Psoas muscle (tissue), 8 donors: ENCODE measurements around the gene TCEAL3. TPM values are rescaled to one million over a fixed set of nuclear protein-coding genes. Genes with fewer than 3 reads are reported as not detected.

Experiments
- ATAC-seq, 4 donors: fragments of 200-7000 bp; cut with Tn5 transposase; one replicate each; pipeline ENCODE4 v1.9.1; 2020; ENCODE audit warnings: moderate library complexity in 3 of 4, mild to moderate bottlenecking in 2 of 4
- DNase-seq, 2 donors: peaks; one replicate each; pipeline ENCODE4 v3.0.0-alpha.2; 2020
- H3K27ac ChIP-seq: fragments of 200-600 bp; one replicate; pipeline ENCODE4 v1.8.0; 2022
- H3K27me3 ChIP-seq, 3 donors: fragments of 200-600 bp in 1 of 3; one replicate each; pipeline versions ENCODE4 v1.6.1 to v1.8.0; 2013 to 2022; ENCODE audit warnings: low read length in 2 of 3, mild to moderate bottlenecking in 2 of 3, moderate library complexity in 1 of 3; ENCODE audit not compliant: insufficient read depth in 3 of 3
- H3K36me3 ChIP-seq, 2 donors: fragments of 200-600 bp in 1 of 2; one replicate each; pipeline versions ENCODE4 v1.6.1 to v1.8.0; 2013 to 2022; ENCODE audit warnings: low read depth in 1 of 2, mild to moderate bottlenecking in 1 of 2, moderate library complexity in 1 of 2; ENCODE audit not compliant: insufficient read depth in 1 of 2
- H3K4me1 ChIP-seq: fragments of 200-600 bp; one replicate; pipeline ENCODE4 v1.8.0; 2022
- H3K4me3 ChIP-seq: fragments of 200-600 bp; one replicate; pipeline ENCODE4 v1.8.0; 2022; ENCODE audit warnings: mild to moderate bottlenecking
- H3K9me3 ChIP-seq: fragments of 200-600 bp; one replicate; pipeline ENCODE4 v1.8.0; 2022
- WGBS, 3 donors: extraction: QIAGEN DNeasy Blood & Tissue Kit; methylation state at CpG; one replicate each; pipeline versions ENCODE4 v1.1.6 to v1.1.7; 2013; 5-methylcytosine and 5-hydroxymethylcytosine counted together
- intact Hi-C, 2 donors: fragments of 100-400 bp; cut with DNase I; formaldehyde crosslinking; loops; one replicate each; pipeline versions ENCODE4 v1.11.0 to v1.14.2; 2022
- polyA plus RNA-seq, 3 donors: library from polyadenylated mRNA; stranded (reverse); fragments of 200-250 nt; gene quantifications; one replicate each; pipeline ENCODE4 v1.2.3, GENCODE V29; 2013
- total RNA-seq, 4 donors: library from RNA; stranded (reverse); fragmentation: NEBNext Ultra II Directional in 2 of 4; extraction: Animal tissue kit (Norgen Biotek cat#: 25700) in 2 of 4; gene quantifications; one replicate each; pipeline versions ENCODE4 v1.2.1 to v1.2.4, GENCODE V29; 2021 to 2023
- TF ChIP-seq, protein P1 (sequence below): fragments of 200-600 bp; IDR thresholded peaks from one replicate; pipeline ENCODE4 v1.8.0; 2022; ENCODE audit warnings: antibody characterized with exemption
- donor health status: healthy with polysubstance abuse.
- donor health status: DM: no; HTN: no; CAD: no; lungs with moderate emphysema.
- donor health status: Bipolar disorder and iron deficiency.
- donor health status: healthy.
- donor health status: DM: yes; HTN: yes; CAD: no.
- donor health status: DM: no; HTN: no; CAD: no.
- donor health status: DM: no; HTN: no; CAD: no.
- donor health status: DM: yes; HTN: yes; CAD: no.

TCEAL3 gene
- total and polyA plus RNA-seq, 7 donors: 6.6 to 13.2 (median 7.0) TPM

DNA sequence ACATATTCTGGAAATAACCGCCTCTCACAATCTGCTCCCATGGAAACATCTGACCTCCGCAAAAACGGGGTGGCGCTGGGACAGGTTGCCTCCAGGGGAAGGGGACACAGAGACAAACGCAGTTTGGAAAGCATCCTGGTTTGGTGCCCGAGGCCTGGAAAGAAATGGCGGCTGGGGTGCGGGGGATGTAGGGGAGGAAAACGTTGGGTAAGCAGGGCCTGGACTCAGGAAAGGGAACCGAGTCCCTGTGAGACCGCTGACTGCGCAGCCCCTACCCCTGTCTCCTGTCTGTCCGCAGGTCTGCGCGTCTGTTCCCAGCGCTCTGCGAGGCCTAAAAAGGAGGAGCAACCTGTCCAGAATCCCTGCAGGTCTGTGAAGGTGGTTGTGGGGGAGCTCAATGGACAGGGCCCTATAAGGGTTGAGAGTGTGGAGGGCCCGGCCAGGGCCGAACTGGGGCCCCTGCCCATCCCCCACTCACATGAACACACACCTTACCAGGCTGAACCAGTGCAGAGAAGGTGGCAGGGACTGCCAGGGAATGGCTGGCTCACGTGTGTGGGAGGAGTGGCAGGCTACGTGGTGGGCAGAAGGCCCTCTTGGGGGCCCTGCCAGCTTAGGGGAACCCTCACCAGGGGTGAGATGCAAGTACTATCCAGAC is 672 bp downstream of the TCEAL3 start:
- ATAC-seq: peak; percentile 25 to 59 (median 40)
- Histone ChIP-seq H3K27ac (peak overlapping the region; percentile 58), H3K36me3 (peaks cover 0 to 2% of the 10 kb centered on the region in 2 donors), H3K9me3 (no peaks in the 10 kb centered on the region), H3K4me1 (no peaks in the 10 kb centered on the region), H3K27me3 (peaks cover 0 to 37% (median 0%) of the 10 kb centered on the region in 3 donors), H3K4me3 (peak overlapping the region; percentile 76)
- intact Hi-C loops: no loop called here
- peak; percentile 21 to 50 for DNase-seq
- TF ChIP-seq, protein P1, sequence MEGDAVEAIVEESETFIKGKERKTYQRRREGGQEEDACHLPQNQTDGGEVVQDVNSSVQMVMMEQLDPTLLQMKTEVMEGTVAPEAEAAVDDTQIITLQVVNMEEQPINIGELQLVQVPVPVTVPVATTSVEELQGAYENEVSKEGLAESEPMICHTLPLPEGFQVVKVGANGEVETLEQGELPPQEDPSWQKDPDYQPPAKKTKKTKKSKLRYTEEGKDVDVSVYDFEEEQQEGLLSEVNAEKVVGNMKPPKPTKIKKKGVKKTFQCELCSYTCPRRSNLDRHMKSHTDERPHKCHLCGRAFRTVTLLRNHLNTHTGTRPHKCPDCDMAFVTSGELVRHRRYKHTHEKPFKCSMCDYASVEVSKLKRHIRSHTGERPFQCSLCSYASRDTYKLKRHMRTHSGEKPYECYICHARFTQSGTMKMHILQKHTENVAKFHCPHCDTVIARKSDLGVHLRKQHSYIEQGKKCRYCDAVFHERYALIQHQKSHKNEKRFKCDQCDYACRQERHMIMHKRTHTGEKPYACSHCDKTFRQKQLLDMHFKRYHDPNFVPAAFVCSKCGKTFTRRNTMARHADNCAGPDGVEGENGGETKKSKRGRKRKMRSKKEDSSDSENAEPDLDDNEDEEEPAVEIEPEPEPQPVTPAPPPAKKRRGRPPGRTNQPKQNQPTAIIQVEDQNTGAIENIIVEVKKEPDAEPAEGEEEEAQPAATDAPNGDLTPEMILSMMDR: no peak
- 7 to 23% (median 9%) methylated on average over 18 to 21 of the region's 21 CpGs for WGBS, 3 donors

DNA sequence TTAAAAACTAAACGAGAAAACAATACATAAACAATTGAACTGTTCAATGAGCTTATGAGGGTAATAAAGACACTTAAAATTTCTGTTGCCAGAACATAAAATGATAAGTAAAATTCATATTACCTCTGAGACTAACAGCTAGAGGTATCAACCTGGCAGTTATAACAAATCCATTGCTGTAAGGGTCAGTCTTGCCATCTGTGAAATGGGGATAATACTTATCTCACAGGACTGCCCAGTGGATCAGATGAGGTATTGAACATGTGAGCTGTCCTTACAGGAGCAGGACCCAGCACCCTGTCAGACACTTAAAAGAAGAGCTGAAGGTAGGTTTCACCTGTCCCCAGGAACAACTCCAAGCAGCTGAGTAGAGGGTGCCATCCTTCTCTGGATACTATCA is 2.5 kb downstream of the TCEAL3 start:
- DNase-seq (no peak), ATAC-seq (no peak)
- H3K4me3 ChIP-seq: no peak overlapping the region
- H3K9me3 ChIP-seq: no peaks in the 10 kb centered on the region
- peaks cover 0 to 4% of the 10 kb centered on the region in 2 donors for H3K36me3 ChIP-seq
- H3K4me1 ChIP-seq: no peaks in the 10 kb centered on the region
- 55 to 94% (median 83%) methylated on average over 1 of the region's 1 CpG for WGBS, 3 donors
- no peak overlapping the region for H3K27ac ChIP-seq
- H3K27me3 ChIP-seq: peaks cover 0 to 36% (median 0%) of the 10 kb centered on the region in 3 donors
- TF ChIP-seq, protein P1: no peak
- intact Hi-C loops: no loop called here

DNA sequence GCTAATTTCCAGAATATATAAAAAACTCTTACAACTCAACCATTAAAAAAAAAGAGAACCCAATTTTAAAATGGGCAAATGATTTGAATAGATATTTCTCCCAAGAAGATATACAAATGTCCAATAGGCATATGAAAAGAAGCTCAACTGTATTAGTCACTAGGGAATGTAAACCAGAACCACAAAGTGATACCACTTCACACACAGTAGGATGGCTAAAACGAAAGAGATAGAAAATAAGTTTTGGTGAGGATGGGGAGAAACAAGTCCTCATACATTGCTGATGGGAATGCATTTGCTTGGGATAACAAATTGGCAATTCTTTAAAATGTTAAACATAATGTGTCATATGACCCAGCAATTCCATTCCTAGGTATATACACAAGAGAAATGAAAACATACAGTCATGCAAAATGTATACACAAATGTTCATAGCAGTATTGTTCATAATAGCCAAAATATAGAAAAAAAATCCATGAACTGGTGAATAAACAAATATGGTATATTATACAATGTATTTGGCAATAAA is 5.7 kb downstream of the TCEAL3 start:
- TF ChIP-seq, protein P1: no peak
- no peaks in the 10 kb centered on the region for H3K9me3 ChIP-seq
- no peak overlapping the region for H3K27ac ChIP-seq
- ATAC-seq (no peak), DNase-seq (no peak)
- peaks cover 0 to 14% (median 0%) of the 10 kb centered on the region in 3 donors for H3K27me3 ChIP-seq
- H3K4me1 ChIP-seq: no peaks in the 10 kb centered on the region
- WGBS, 3 donors: 54 to 88% (median 83%) methylated on average over 1 of the region's 1 CpG
- intact Hi-C loops: no loop called here
- H3K36me3 ChIP-seq: peaks cover 0 to 4% of the 10 kb centered on the region in 2 donors
- H3K4me3 ChIP-seq: no peak overlapping the region

DNA sequence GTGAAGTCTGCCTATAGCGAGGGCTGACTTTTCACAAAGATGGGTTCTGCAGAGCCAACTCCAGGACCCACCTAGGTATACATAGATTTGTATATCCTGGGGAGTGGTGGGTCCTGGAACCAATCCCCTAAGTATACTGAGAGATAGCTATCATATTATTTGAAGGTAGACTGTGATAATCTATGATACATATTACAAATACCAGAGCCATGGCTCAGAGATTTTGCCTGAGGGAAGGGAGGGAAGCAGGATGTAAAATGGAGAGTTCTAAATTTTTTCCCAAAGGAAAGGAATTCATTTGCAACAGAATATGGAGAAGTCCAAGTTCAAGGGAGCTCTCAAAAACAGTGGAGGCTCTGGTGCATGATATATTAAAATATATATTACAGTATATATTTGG is 7.2 kb downstream of the TCEAL3 start:
- Histone ChIP-seq H3K4me3 (no peak overlapping the region), H3K4me1 (no peaks in the 10 kb centered on the region), H3K36me3 (peaks cover 0 to 4% of the 10 kb centered on the region in 2 donors), H3K9me3 (no peaks in the 10 kb centered on the region), H3K27ac (no peak overlapping the region), H3K27me3 (peaks cover 0 to 14% (median 0%) of the 10 kb centered on the region in 3 donors)
- TF ChIP-seq, protein P1: no peak
- ATAC-seq (no peak), DNase-seq (no peak)
- intact Hi-C loops: no loop called here
- 67 to 100% (median 97%) methylated on average over 1 of the region's 1 CpG for WGBS, 3 donors
